Fibroblast of skin of right biceps (primary cell): ENCODE data around the gene ANGPTL4.
A peak's percentile ranks its signal among the peaks of the same experiment; 100 is the strongest.
"Not testable (repeated sequence)": the region's sequence is repeated elsewhere in the genome, so short reads cannot be mapped to it uniquely, and the experiment has no call there.

Source experiments
- DNase-seq: peaks from one replicate; pipeline ENCODE4 v3.0.0-alpha.2; 2013

ANGPTL4 gene, protein sequence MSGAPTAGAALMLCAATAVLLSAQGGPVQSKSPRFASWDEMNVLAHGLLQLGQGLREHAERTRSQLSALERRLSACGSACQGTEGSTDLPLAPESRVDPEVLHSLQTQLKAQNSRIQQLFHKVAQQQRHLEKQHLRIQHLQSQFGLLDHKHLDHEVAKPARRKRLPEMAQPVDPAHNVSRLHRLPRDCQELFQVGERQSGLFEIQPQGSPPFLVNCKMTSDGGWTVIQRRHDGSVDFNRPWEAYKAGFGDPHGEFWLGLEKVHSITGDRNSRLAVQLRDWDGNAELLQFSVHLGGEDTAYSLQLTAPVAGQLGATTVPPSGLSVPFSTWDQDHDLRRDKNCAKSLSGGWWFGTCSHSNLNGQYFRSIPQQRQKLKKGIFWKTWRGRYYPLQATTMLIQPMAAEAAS

DNA sequence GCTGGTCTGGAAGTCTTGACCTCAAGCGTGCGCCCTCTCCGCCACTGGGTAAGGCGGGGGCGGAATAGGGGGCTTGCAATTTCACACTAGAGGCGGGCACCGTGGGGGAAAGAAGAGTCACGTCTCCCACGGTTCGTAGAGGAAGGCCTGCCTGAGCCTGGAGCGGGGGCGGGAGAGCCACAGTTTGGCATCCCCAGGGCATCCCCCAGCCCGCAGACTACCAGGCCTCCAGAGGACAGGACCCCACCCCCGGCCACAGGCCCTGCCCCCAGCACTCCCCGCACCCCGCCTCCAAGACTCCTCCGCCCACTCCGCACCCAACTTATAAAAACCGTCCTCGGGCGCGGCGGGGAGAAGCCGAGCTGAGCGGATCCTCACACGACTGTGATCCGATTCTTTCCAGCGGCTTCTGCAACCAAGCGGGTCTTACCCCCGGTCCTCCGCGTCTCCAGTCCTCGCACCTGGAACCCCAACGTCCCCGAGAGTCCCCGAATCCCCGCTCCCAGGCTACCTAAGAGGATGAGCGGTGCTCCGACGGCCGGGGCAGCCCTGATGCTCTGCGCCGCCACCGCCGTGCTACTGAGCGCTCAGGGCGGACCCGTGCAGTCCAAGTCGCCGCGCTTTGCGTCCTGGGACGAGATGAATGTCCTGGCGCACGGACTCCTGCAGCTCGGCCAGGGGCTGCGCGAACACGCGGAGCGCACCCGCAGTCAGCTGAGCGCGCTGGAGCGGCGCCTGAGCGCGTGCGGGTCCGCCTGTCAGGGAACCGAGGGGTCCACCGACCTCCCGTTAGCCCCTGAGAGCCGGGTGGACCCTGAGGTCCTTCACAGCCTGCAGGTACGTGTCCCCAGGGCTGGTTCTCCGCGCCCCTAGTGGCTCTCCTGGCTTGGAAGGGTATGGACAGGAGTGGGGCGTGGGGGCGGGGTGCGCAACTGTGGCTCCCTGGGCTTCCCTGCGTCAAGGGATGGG, at the start of gene ANGPTL4:
TSS of gene ANGPTL4 (plus strand) at position 353 of the 969 bp plus-strand sequence. CDS start at position 520, 167 bp downstream.
- DNase-seq, result peak; percentile 65

DNA sequence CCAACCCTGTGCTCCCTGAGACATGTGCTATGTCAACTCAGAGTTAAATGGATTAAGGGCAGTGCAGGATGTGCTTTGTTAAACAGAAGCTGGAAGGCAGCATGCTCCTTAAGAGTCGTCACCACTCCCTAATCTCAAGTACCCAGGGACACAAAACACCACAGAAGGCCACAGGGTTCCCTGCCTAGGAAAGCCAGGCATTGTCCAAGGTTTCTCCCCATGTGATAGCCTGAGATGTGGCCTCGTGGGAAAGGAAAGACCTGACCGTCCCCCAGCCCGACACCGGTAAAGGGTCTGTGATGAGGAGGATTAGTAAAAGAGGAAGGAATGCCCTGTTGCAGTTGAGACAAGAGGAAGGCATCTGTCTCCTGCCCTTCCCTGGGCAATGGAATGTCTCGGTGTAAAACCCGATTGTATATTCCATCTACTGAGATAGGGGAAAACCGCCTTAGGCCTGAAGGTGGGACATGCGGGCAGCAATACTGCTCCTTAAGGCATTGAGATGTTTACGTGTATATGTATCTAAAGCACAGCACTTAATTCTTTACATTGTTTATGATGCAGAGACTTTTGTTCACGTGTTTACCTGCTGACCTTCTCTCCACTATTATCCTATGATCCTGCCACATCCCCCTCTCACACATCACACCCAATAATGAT, 48.8 kb upstream of the ANGPTL4 start:
- DNase-seq, result not testable (repeated sequence)

- no peak for DNase-seq
Observed at GRCh38 chr19:8316351-8317125, 47.4 kb upstream of the ANGPTL4 start.

DNA sequence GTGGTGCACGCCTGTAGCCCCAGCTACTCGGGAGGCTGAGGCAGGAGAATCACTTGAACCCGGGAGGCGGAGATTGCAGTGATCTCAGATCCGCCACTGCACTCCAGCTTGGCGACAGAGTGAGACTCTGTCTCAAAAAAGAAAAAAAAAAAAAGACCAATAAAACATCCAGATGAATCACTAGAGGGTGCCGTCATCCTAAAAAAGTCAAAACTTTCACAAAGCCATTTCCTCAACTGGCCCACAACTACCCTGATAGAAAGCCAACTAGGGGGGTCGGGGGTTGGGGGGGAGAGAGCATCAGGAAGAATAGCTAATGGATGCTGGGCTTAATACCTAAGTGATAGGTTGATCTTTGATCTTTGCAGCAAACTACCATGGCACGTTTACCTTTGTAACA, 45.1 kb upstream of the ANGPTL4 start:
- DNase-seq, result peak; percentile 28

GRCh38 chr19:8319807-8320520, 44.0 kb upstream of the ANGPTL4 start:
- no peak for DNase-seq

DNA sequence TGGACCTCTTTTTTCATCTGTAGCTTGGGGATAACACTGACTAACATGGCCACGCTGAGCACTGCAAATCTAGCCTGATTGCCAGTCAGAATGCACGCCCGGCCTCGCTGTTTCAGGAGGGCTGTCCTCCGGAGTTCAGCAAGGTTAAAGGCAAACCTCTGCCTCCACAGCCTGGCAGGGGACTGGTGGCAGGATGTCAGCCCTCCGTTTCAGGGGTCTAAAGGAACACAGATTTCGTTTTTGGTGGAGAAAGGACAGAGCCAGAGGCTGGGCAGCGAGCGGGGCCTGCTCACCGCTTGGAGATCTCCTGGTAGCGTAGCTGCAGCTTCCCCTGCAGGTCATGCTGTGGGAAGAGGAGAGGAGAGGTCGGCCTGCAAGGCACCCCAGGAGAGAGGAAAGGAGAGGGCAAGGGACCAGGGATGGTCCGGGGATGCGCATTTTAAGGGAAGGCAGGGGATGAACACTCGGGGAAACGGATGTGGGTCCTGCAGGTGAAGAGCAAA, 43.3 kb upstream of the ANGPTL4 start:
- no peak for DNase-seq

- peak; percentile 95 for DNase-seq
Observed at GRCh38 chr19:8321067-8321985, 42.6 kb upstream of the ANGPTL4 start, which contains the start of the genes NDUFA7 and RPS28. TSS of gene NDUFA7 (minus strand) at chr19:8321375. CDS start at chr19:8321358, 17 bp downstream. TSS of gene RPS28 (plus strand) at chr19:8321496. CDS start at chr19:8321531, 35 bp downstream.

GRCh38 chr19:8321986-8322637, 41.8 kb upstream of the ANGPTL4 start:
- no peak for DNase-seq

GRCh38 chr19:8322638-8322997, 41.3 kb upstream of the ANGPTL4 start:
- DNase-seq, result no peak

- no peak for DNase-seq
Observed at GRCh38 chr19:8323781-8324185, 40.2 kb upstream of the ANGPTL4 start.

DNA sequence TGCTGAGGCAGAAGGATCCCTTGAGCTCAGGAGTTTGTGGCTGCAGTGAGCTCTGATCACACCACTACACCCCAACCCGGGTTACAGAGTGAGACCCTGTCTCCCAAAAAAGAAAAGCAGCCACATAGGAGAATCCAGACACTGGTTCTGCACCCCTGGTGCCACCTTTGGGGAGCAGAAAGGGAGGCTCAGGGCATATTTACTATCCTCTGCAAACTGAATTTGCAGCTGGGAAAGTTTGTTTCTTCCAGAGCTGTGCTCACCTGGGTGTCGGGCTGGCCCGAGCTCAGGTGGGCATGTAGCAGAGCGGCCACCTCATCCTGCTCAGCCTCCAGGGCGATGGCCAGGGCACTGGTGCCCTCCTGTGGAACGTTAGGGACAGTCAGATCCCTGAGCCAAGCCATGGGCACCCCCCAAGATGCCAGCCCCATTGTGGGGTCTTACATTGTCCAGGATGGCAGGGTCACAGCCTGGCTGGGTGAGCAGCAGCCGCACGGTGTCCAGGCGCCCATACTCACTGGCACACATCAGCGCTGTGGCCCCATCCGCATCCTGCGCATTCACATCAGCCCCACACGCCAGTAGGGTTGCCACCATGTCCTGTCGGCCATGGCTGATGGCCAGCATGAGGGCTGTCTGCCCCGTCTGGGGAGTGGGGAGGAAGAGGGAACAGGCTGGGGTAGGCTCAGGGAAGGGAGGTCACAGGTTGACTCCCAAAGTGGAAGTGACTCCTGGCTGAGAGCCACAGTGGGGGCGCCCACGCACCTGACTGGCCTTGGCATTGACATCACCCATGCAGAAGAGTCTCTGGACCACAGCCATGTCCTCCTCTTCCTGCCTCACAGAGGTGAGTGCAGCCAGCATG, 39.5 kb upstream of the ANGPTL4 start:
- no peak for DNase-seq

DNA sequence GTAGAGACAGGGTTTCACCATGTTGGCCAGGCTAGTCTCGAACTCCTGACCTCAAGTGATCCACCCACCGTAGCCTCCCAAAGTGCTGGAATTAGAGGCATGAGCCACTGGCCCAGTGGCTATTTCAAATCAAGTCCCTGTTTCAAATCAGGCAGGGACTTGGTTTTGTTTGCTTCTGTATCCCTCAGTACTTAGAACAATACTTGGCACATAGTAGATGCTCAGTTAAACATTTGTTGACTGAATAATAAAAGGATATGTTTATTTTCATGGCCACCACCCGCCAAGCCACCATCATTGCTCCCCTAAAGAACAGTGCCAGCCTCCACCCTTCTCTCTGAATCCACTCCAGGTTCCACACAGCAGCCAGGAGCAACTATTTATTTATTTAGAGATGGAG, 38.5 kb upstream of the ANGPTL4 start:
- DNase-seq, result no peak

DNA sequence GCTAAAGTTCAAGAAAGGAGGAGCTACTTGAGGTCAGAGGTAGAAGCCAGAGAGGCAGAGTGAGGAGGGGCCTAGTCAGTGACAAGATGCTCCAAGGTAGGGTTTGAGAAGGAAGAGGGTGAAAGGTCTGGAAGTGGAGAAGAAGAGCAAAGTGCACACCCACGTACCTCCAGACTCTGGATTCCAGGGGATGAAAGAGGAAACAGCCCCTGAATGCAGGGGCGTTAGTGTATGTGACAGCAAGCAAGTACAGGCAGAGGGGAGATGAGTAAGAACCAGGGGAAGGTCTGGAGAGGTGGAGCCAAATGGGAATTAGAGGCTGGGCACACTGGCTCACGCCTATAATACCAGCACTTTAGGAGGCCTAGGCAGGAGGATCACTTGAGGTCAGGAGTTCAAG, 34.0 kb upstream of the ANGPTL4 start:
- DNase-seq, result no peak

- DNase-seq, result no peak
Observed at GRCh38 chr19:8331263-8331845, 32.6 kb upstream of the ANGPTL4 start.

- DNase-seq, result no peak
Observed at GRCh38 chr19:8332976-8333766, 30.8 kb upstream of the ANGPTL4 start.

DNA sequence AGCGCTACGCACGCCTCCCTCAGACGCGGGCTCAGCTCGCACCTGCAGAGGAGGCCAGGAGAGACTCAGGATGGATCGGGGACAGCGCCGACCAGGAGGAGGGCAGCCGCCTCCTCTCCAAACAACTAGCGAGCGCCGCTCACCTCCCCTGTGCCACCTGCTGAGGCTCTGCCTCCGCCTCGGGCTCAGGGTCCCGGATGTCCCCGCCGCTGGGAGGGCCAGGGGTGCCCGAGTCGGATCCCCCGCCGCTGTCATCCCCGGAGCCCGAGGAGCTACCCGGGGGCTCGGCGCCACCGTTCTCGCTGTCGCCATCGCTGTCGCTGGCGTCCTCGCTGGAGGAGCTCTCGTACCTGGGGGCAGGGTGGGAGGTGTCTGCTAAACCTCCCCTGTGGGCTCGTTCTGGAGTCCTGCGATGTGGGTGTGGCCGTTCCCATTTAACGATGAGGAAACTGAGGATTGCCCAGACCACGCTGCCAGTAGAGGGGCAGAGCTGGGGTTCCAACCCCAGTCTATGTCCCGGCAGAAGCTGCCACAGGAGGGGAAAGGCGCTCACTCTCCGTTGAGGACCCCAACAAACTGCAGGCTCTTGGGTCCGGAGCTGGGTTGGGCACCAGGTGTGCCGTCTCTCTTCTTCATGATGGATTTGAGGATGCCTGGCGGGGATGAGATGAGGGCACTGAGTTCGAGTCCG, 30.0 kb upstream of the ANGPTL4 start:
- no peak for DNase-seq
